Sigmoid colon (tissue), 7 donors: ENCODE results near the gene SUGP2. TPM values are rescaled to one million over a fixed set of nuclear protein-coding genes. Genes with fewer than 3 reads are reported as not detected.
"Not testable (repeated sequence)": the region's sequence is repeated elsewhere in the genome, so short reads cannot be mapped to it uniquely, and the experiment has no call there.

Source experiments
- DNase-seq: peaks from one replicate; pipeline ENCODE4 v3.0.0-alpha.2; 2019
- H3K27ac ChIP-seq, 4 donors: fragments of 200-600 bp; sonication (generic); one replicate each; pipeline ENCODE4 v1.5.1; 2016 to 2019; ENCODE audit warnings: mild to moderate bottlenecking in 1 of 4
- H3K27me3 ChIP-seq, 3 donors: fragments of 200-600 bp; sonication (generic); one replicate each; pipeline ENCODE4 v1.5.1; 2019; ENCODE audit warnings: mild to moderate bottlenecking in 1 of 3
- H3K36me3 ChIP-seq, 4 donors: fragments of 200-600 bp; sonication (generic); one replicate each; pipeline ENCODE4 v1.5.1; 2016 to 2019
- H3K4me1 ChIP-seq, 4 donors: fragments of 200-600 bp; sonication (generic); one replicate each; pipeline ENCODE4 v1.5.1; 2017 to 2019
- H3K4me3 ChIP-seq, 4 donors: fragments of 200-600 bp; sonication (generic); one replicate each; pipeline ENCODE4 v1.5.1; 2017 to 2019; ENCODE audit warnings: mild to moderate bottlenecking in 2 of 4, moderate library complexity in 1 of 4
- H3K9me3 ChIP-seq, 4 donors: fragments of 200-600 bp in 3 of 4; sonication (generic) in 3 of 4; one replicate each; pipeline versions ENCODE4 v1.5.1 to v1.6.1; 2013 to 2019
- CTCF ChIP-seq, 4 experiments: fragments of 450-650 bp in 3 of 4; fragments of 200-600 bp in 1 of 4; IDR thresholded peaks; one replicate each; pipeline ENCODE4 v1.5.1; 2016 to 2019; ENCODE audit warnings: antibody characterized with exemption in 4 of 4, mild to moderate bottlenecking in 3 of 4, moderate library complexity in 2 of 4
- EP300 ChIP-seq, 4 donors: sonication (generic); formaldehyde crosslinking; IDR thresholded peaks; one replicate each; pipeline ENCODE4 v1.6.1; 2017; ENCODE audit warnings: antibody characterized with exemption in 4 of 4
- POLR2A ChIP-seq, 2 donors: fragments of 450-650 bp; IDR thresholded peaks; one replicate each; pipeline ENCODE4 v1.6.1; 2016; ENCODE audit warnings: antibody characterized with exemption in 2 of 2, mild to moderate bottlenecking in 2 of 2, moderate library complexity in 2 of 2
- POLR2AphosphoS5 ChIP-seq, 4 donors: sonication (generic); formaldehyde crosslinking; IDR thresholded peaks; one replicate each; pipeline ENCODE4 v1.6.1; 2017; ENCODE audit warnings: antibody characterized with exemption in 4 of 4
- WGBS, 2 donors: extraction: QIAGEN DNeasy Blood & Tissue Kit; methylation state at CpG; one replicate each; pipeline ENCODE4 v1.1.7; 2013; 5-methylcytosine and 5-hydroxymethylcytosine counted together
- intact Hi-C: fragments of 100-400 bp; cut with DNase I; formaldehyde crosslinking; loops from one replicate; pipeline ENCODE4 v1.15.1; 2023
- polyA plus RNA-seq, 3 donors: library from polyadenylated mRNA; stranded (reverse); fragments of 200-250 nt; gene quantifications; one replicate each; pipeline ENCODE4 v1.2.3, GENCODE V29; 2013
- total RNA-seq, 4 donors: library from RNA; depleted of rRNA; stranded (reverse); fragments of >200 nt; gene quantifications; one replicate each; pipeline ENCODE4 v1.1.0, GENCODE V29; 2016
- donor health status: healthy with polysubstance abuse.
- donor health status: Bipolar disorder and iron deficiency.
- donor health status: healthy.

Gene SUGP2
- total and polyA plus RNA-seq, 7 donors = 7.8 to 82.3 (median 30.3) TPM

- DNase-seq = no peak
- WGBS, 2 donors = 69 to 75% methylated on average over 10 of the region's 10 CpGs
- intact Hi-C loops = no loop called here
- H3K27ac ChIP-seq = no peak overlapping the region
- H3K27me3 ChIP-seq = no peaks in the 10 kb centered on the region
- TF ChIP-seq POLR2A (IDR thresholded peaks at IDR 0.05) (no peak), POLR2AphosphoS5 (IDR thresholded peaks at IDR 0.05) (no peak), CTCF (IDR thresholded peaks at IDR 0.05) (no peak), EP300 (IDR thresholded peaks at IDR 0.05) (no peak)
- peaks cover 34 to 88% (median 61%) of the 10 kb centered on the region in 4 donors for H3K36me3 ChIP-seq
- no peaks in the 10 kb centered on the region for H3K9me3 ChIP-seq
- no peak overlapping the region for H3K4me3 ChIP-seq
- peaks cover 0 to 9% (median 4%) of the 10 kb centered on the region in 4 donors for H3K4me1 ChIP-seq
Observed at GRCh38 chr19:19026299-19026971, 6.9 kb downstream of the SUGP2 start.

GRCh38 chr19:19025861-19026260 is 7.5 kb downstream of the SUGP2 start:
- H3K36me3 ChIP-seq = peaks cover 34 to 88% (median 61%) of the 10 kb centered on the region in 4 donors
- H3K27me3 ChIP-seq = no peaks in the 10 kb centered on the region
- no peak for DNase-seq
- H3K4me3 ChIP-seq = no peak overlapping the region
- WGBS, 2 donors = 95 to 97% methylated on average over 11 of the region's 11 CpGs
- peaks cover 0 to 8% (median 3%) of the 10 kb centered on the region in 4 donors for H3K4me1 ChIP-seq
- H3K27ac ChIP-seq = no peak overlapping the region
- TF ChIP-seq POLR2AphosphoS5 (IDR thresholded peaks at IDR 0.05) (no peak), EP300 (IDR thresholded peaks at IDR 0.05) (no peak), CTCF (IDR thresholded peaks at IDR 0.05) (no peak), POLR2A (IDR thresholded peaks at IDR 0.05) (no peak)
- no peaks in the 10 kb centered on the region for H3K9me3 ChIP-seq
- intact Hi-C loops = no loop called here

- H3K36me3 ChIP-seq = peaks cover 39 to 74% (median 55%) of the 10 kb centered on the region in 4 donors
- WGBS, 2 donors = 98% methylated on average over 1 of the region's 1 CpG
- H3K4me3 ChIP-seq, H3K27ac ChIP-seq, intact Hi-C loops, H3K27me3 ChIP-seq, DNase-seq, H3K9me3 ChIP-seq, H3K4me1 ChIP-seq: not testable (repeated sequence)
Observed at GRCh38 chr19:19023376-19023775, 9.9 kb downstream of the SUGP2 start.

GRCh38 chr19:19022380-19022961 is 10.8 kb downstream of the SUGP2 start:
- Histone ChIP-seq H3K27me3 (no peaks in the 10 kb centered on the region), H3K27ac (no peak overlapping the region), H3K4me3 (no peak overlapping the region), H3K9me3 (no peaks in the 10 kb centered on the region), H3K4me1 (peaks cover 0 to 6% (median 1%) of the 10 kb centered on the region in 4 donors), H3K36me3 (peaks cover 34 to 74% (median 54%) of the 10 kb centered on the region in 4 donors)
- intact Hi-C loops = no loop called here
- 86 to 87% methylated on average over 4 of the region's 4 CpGs for WGBS, 2 donors
- no peak for TF ChIP-seq CTCF (IDR thresholded peaks at IDR 0.05)
- no peak for TF ChIP-seq POLR2AphosphoS5 (IDR thresholded peaks at IDR 0.05)
- TF ChIP-seq POLR2A (IDR thresholded peaks at IDR 0.05) = no peak
- no peak for TF ChIP-seq EP300 (IDR thresholded peaks at IDR 0.05)
- no peak for DNase-seq

GRCh38 chr19:19021115-19021514 is 12.2 kb downstream of the SUGP2 start:
- no peak overlapping the region for H3K4me3 ChIP-seq
- H3K36me3 ChIP-seq = peaks cover 40 to 74% (median 55%) of the 10 kb centered on the region in 4 donors
- TF ChIP-seq EP300 (IDR thresholded peaks at IDR 0.05) (no peak), CTCF (IDR thresholded peaks at IDR 0.05) (no peak), POLR2A (IDR thresholded peaks at IDR 0.05) (no peak), POLR2AphosphoS5 (IDR thresholded peaks at IDR 0.05) (no peak)
- peaks cover 0 to 6% (median 1%) of the 10 kb centered on the region in 4 donors for H3K4me1 ChIP-seq
- H3K9me3 ChIP-seq = no peaks in the 10 kb centered on the region
- H3K27me3 ChIP-seq = no peaks in the 10 kb centered on the region
- no peak for DNase-seq
- no peak overlapping the region for H3K27ac ChIP-seq
- intact Hi-C loops = no loop called here
- 28 to 59% methylated on average over 3 of the region's 3 CpGs for WGBS, 2 donors
